ENCODE data around the gene HADHA. TPM values are rescaled to one million over a fixed set of nuclear protein-coding genes. Genes with fewer than 3 reads are reported as not detected.

HADHA gene
- total and polyA plus RNA-seq, 2 donors (not counting 1 experiment from before 2014, with no cell fraction given) = 155 to 162 TPM

GRCh38 chr2:26162963-26163362, 81.5 kb downstream of the HADHA start:
- Histone ChIP-seq H3K9me3 (ENCODE audit: control insufficient read depth, insufficient read depth, low read depth, low read length) (no peaks in the 10 kb centered on the region), H3K4me3 (replicated peaks in 1 of 4; ENCODE audit: control extremely low read depth in 1 of 4, insufficient read depth in 1 of 4, low read depth in 3 of 4, low read length in 4 of 4) (no peak overlapping the region), H3K4me2 (ENCODE audit: extremely low read depth, insufficient read depth, low read length) (no peak overlapping the region), H2AFZ (ENCODE audit: low read length) (no peak overlapping the region), H3K9ac (ENCODE audit: insufficient read depth, low read length) (no peak overlapping the region), H3K79me2 (ENCODE audit: control insufficient read depth, insufficient read depth, low read length) (no peaks in the 10 kb centered on the region), H3K36me3 (ENCODE audit: control insufficient read depth, insufficient read depth, low read length) (no peaks in the 10 kb centered on the region), H4K20me1 (ENCODE audit: control insufficient read depth, extremely low read depth, insufficient read depth, low read length) (no peaks in the 10 kb centered on the region), H3K27me3 (ENCODE audit: control insufficient read depth, insufficient read depth, low read length) (no peaks in the 10 kb centered on the region), H3K4me1 (ENCODE audit: control insufficient read depth, extremely low read depth, insufficient read depth, low read length) (no peaks in the 10 kb centered on the region), H3K27ac (ENCODE audit: insufficient read depth, low read length) (no peak overlapping the region)
- no peak for TF ChIP-seq EZH2 (IDR thresholded peaks at IDR 0.05; ENCODE audit: low read length, missing control alignments)
- TF ChIP-seq CTCF (conservative IDR thresholded peaks at IDR 0.05 in 1 of 2, IDR thresholded peaks at IDR 0.05 in 1 of 2; ENCODE audit: low read depth in 1 of 2, low read length in 2 of 2) = no peak
- no peak for DNase-seq (ENCODE audit: low read depth in 2 of 2)

- no peak overlapping the region for H3K9ac ChIP-seq (ENCODE audit: insufficient read depth, low read length)
- DNase-seq (ENCODE audit: low read depth in 2 of 2) = no peak
- TF ChIP-seq EZH2 (IDR thresholded peaks at IDR 0.05; ENCODE audit: low read length, missing control alignments) = no peak
- TF ChIP-seq CTCF (conservative IDR thresholded peaks at IDR 0.05 in 1 of 2, IDR thresholded peaks at IDR 0.05 in 1 of 2; ENCODE audit: low read depth in 1 of 2, low read length in 2 of 2) = no peak
- H3K9me3 ChIP-seq (ENCODE audit: control insufficient read depth, insufficient read depth, low read depth, low read length) = no peaks in the 10 kb centered on the region
- H3K79me2 ChIP-seq (ENCODE audit: control insufficient read depth, insufficient read depth, low read length) = no peaks in the 10 kb centered on the region
- no peaks in the 10 kb centered on the region for H3K4me1 ChIP-seq (ENCODE audit: control insufficient read depth, extremely low read depth, insufficient read depth, low read length)
- no peaks in the 10 kb centered on the region for H3K36me3 ChIP-seq (ENCODE audit: control insufficient read depth, insufficient read depth, low read length)
- H3K27ac ChIP-seq (ENCODE audit: insufficient read depth, low read length) = no peak overlapping the region
- H3K4me2 ChIP-seq (ENCODE audit: extremely low read depth, insufficient read depth, low read length) = no peak overlapping the region
- no peak overlapping the region for H3K4me3 ChIP-seq (replicated peaks in 1 of 4; ENCODE audit: control extremely low read depth in 1 of 4, insufficient read depth in 1 of 4, low read depth in 3 of 4, low read length in 4 of 4)
- no peaks in the 10 kb centered on the region for H3K27me3 ChIP-seq (ENCODE audit: control insufficient read depth, insufficient read depth, low read length)
- no peak overlapping the region for H2AFZ ChIP-seq (ENCODE audit: low read length)
- no peaks in the 10 kb centered on the region for H4K20me1 ChIP-seq (ENCODE audit: control insufficient read depth, extremely low read depth, insufficient read depth, low read length)
Measured at GRCh38 chr2:26161926-26162325, 82.5 kb downstream of the HADHA start.

GRCh38 chr2:26157580-26157979, 86.9 kb downstream of the HADHA start:
- no peaks in the 10 kb centered on the region for H3K9me3 ChIP-seq (ENCODE audit: control insufficient read depth, insufficient read depth, low read depth, low read length)
- H4K20me1 ChIP-seq (ENCODE audit: control insufficient read depth, extremely low read depth, insufficient read depth, low read length) = no peaks in the 10 kb centered on the region
- H3K36me3 ChIP-seq (ENCODE audit: control insufficient read depth, insufficient read depth, low read length) = no peaks in the 10 kb centered on the region
- H3K9ac ChIP-seq (ENCODE audit: insufficient read depth, low read length) = no peak overlapping the region
- DNase-seq (ENCODE audit: low read depth in 2 of 2) = no peak
- H3K79me2 ChIP-seq (ENCODE audit: control insufficient read depth, insufficient read depth, low read length) = no peaks in the 10 kb centered on the region
- no peak overlapping the region for H3K4me3 ChIP-seq (replicated peaks in 1 of 4; ENCODE audit: control extremely low read depth in 1 of 4, insufficient read depth in 1 of 4, low read depth in 3 of 4, low read length in 4 of 4)
- no peaks in the 10 kb centered on the region for H3K4me1 ChIP-seq (ENCODE audit: control insufficient read depth, extremely low read depth, insufficient read depth, low read length)
- H2AFZ ChIP-seq (ENCODE audit: low read length) = no peak overlapping the region
- TF ChIP-seq CTCF (conservative IDR thresholded peaks at IDR 0.05 in 1 of 2, IDR thresholded peaks at IDR 0.05 in 1 of 2; ENCODE audit: low read depth in 1 of 2, low read length in 2 of 2) = no peak
- TF ChIP-seq EZH2 (IDR thresholded peaks at IDR 0.05; ENCODE audit: low read length, missing control alignments) = no peak
- no peak overlapping the region for H3K27ac ChIP-seq (ENCODE audit: insufficient read depth, low read length)
- no peaks in the 10 kb centered on the region for H3K27me3 ChIP-seq (ENCODE audit: control insufficient read depth, insufficient read depth, low read length)
- no peak overlapping the region for H3K4me2 ChIP-seq (ENCODE audit: extremely low read depth, insufficient read depth, low read length)
